ENCODE data around the gene PCBP4.
A peak's percentile ranks its signal among the peaks of the same experiment; 100 is the strongest.
"Not testable (repeated sequence)": the region's sequence is repeated elsewhere in the genome, so short reads cannot be mapped to it uniquely, and the experiment has no call there.

The PCBP4 gene

GRCh38 chr3:51938780-51939425, 28.4 kb downstream of the PCBP4 start:
- DNase-seq (ENCODE audit: low spot score) = no peak

GRCh38 chr3:51937611-51938450, 29.4 kb downstream of the PCBP4 start:
- DNase-seq (ENCODE audit: low spot score) = no peak

- DNase-seq (ENCODE audit: low spot score) = peak; percentile 7
These were observed 30.2 kb downstream of the PCBP4 start for GRCh38 chr3:51937014-51937413.

GRCh38 chr3:51935886-51936755, 31.1 kb downstream of the PCBP4 start:
- peak; percentile 5 for DNase-seq (ENCODE audit: low spot score)

GRCh38 chr3:51934991-51935885, 32.0 kb downstream of the PCBP4 start:
- peak; percentile 5 for DNase-seq (ENCODE audit: low spot score)

GRCh38 chr3:51934139-51934850, 33.0 kb downstream of the PCBP4 start:
- DNase-seq (ENCODE audit: low spot score) = peak; percentile 7

- no peak for DNase-seq (ENCODE audit: low spot score)
These were observed 33.6 kb downstream of the PCBP4 start for GRCh38 chr3:51933471-51934138.

- DNase-seq (ENCODE audit: low spot score) = peak; percentile 7
These were observed 34.5 kb downstream of the PCBP4 start for GRCh38 chr3:51932471-51933370.

- DNase-seq (ENCODE audit: low spot score) = no peak
These were observed 35.5 kb downstream of the PCBP4 start for GRCh38 chr3:51931756-51932155.

- no peak for DNase-seq (ENCODE audit: low spot score)
These were observed 36.8 kb downstream of the PCBP4 start for GRCh38 chr3:51930439-51930838.

GRCh38 chr3:51929420-51930003, 37.7 kb downstream of the PCBP4 start:
- DNase-seq (ENCODE audit: low spot score) = peak; percentile 43

- DNase-seq (ENCODE audit: low spot score) = not testable (repeated sequence)
These were observed 38.3 kb downstream of the PCBP4 start for GRCh38 chr3:51928981-51929380.

GRCh38 chr3:51928438-51928837, 38.8 kb downstream of the PCBP4 start:
- no peak for DNase-seq (ENCODE audit: low spot score)

- no peak for DNase-seq (ENCODE audit: low spot score)
These were observed 39.9 kb downstream of the PCBP4 start for GRCh38 chr3:51927061-51927977.

- DNase-seq (ENCODE audit: low spot score) = no peak
These were observed 46.1 kb downstream of the PCBP4 start for GRCh38 chr3:51921081-51921578.

- peak; percentile 6 for DNase-seq (ENCODE audit: low spot score)
These were observed 50.8 kb downstream of the PCBP4 start for GRCh38 chr3:51916418-51916817.

- no peak for DNase-seq (ENCODE audit: low spot score)
These were observed 59.2 kb downstream of the PCBP4 start for GRCh38 chr3:51908026-51908425.

Data from AG20443 (cell line).